SU-DHL-6 (cell line): Measurements from ENCODE around the gene AP2M1.

Source experiments
- H2AFZ ChIP-seq: fragments of 200-600 bp; sonication (generic); 2 replicates; pipeline ENCODE4 v1.6.1; 2014; ENCODE audit warnings: low read depth, mild to moderate bottlenecking, moderate library complexity, mixed read lengths, antibody characterized with exemption, low read length; ENCODE audit not compliant: severe bottlenecking
- H3F3A ChIP-seq: fragments of 200-600 bp; shearing (Covaris generic); 2 replicates; pipeline ENCODE4 v1.6.0; 2016; ENCODE audit warnings: antibody characterized with exemption, mild to moderate bottlenecking; ENCODE audit not compliant: insufficient read depth
- H3K27ac ChIP-seq: fragments of 200-600 bp; sonication (generic); 2 replicates; pipeline ENCODE4 v1.5.1; 2016; ENCODE audit warnings: low read depth, mild to moderate bottlenecking, low read length, moderate library complexity, mixed read lengths
- H3K27me3 ChIP-seq: fragments of 200-600 bp; sonication (generic), shearing (Covaris generic); 2 replicates; pipeline ENCODE4 v1.6.0; 2014; ENCODE audit warnings: mild to moderate bottlenecking, low read length
- H3K36me3 ChIP-seq: fragments of 200-600 bp; sonication (generic); 2 replicates; pipeline ENCODE4 v1.6.1; 2014; ENCODE audit warnings: mild to moderate bottlenecking, low read length, mixed read lengths
- H3K4me2 ChIP-seq: fragments of 300-600, 200-600 bp; shearing (Covaris generic), sonication (generic); 2 replicates; pipeline ENCODE4 v1.6.0; 2014; ENCODE audit warnings: low read length, low read depth, mild to moderate bottlenecking; ENCODE audit not compliant: poor library complexity, severe bottlenecking
- H3K4me3 ChIP-seq: fragments of 200-600 bp; sonication (generic); 2 replicates; pipeline ENCODE4 v1.5.1; 2014; ENCODE audit warnings: antibody characterized with exemption, low read length, mild to moderate bottlenecking, mixed read lengths; ENCODE audit not compliant: insufficient read depth, poor library complexity, severe bottlenecking
- H3K79me2 ChIP-seq: fragments of 200-600 bp; sonication (generic); 2 replicates; pipeline ENCODE4 v1.6.1; 2014; ENCODE audit warnings: mild to moderate bottlenecking, low read length, moderate library complexity; ENCODE audit not compliant: insufficient read depth
- H3K9ac ChIP-seq: fragments of 200-600 bp; sonication (generic); 2 replicates; pipeline ENCODE4 v1.7.0; 2014; ENCODE audit warnings: mild to moderate bottlenecking, low read length
- H3K9me2 ChIP-seq: fragments of 200-600 bp; sonication (generic); replicated peaks from 2 replicates; pipeline ENCODE4 v1.6.1; 2014; ENCODE audit warnings: low read length; ENCODE audit not compliant: insufficient read depth
- H3K9me3 ChIP-seq: fragments of 200-600 bp; sonication (generic); 2 replicates; pipeline ENCODE4 v1.6.1; 2014; ENCODE audit warnings: low read length, mixed read lengths; ENCODE audit not compliant: insufficient read depth
- H4K20me1 ChIP-seq: fragments of 200-600 bp; sonication (generic); 2 replicates; pipeline ENCODE4 v1.6.1; 2014; ENCODE audit warnings: low read depth, mild to moderate bottlenecking, antibody characterized with exemption, low read length, moderate library complexity, mixed read lengths
- CTCF ChIP-seq: fragments of 200-600 bp; sonication (generic); IDR thresholded peaks from one replicate; pipeline ENCODE4 v1.5.1; 2017; ENCODE audit warnings: antibody characterized with exemption, mild to moderate bottlenecking, low read length, moderate library complexity; ENCODE audit not compliant: insufficient read depth, poor library complexity, severe bottlenecking
- EZH2phosphoT487 ChIP-seq: fragments of 200-600 bp; sonication (generic), shearing (Covaris generic); conservative IDR thresholded peaks from 2 replicates; pipeline ENCODE4 v1.6.1; 2018; ENCODE audit warnings: mild to moderate bottlenecking, antibody characterized with exemption, low read length, moderate library complexity, mixed read lengths

The AP2M1 gene

GRCh38 chr3:184165543-184165942, 9.1 kb upstream of the AP2M1 start:
- Histone ChIP-seq H4K20me1 (no peaks in the 10 kb centered on the region), H3K36me3 (no peaks in the 10 kb centered on the region), H3K9me2 (no peaks in the 10 kb centered on the region), H3K27me3 (no peaks in the 10 kb centered on the region), H3K4me2 (no peak overlapping the region), H3K9me3 (no peaks in the 10 kb centered on the region), H3K27ac (no peak overlapping the region), H3K9ac (no peak overlapping the region), H2AFZ (no peak overlapping the region), H3K4me3 (no peak overlapping the region), H3F3A (no peaks in the 10 kb centered on the region), H3K79me2 (peaks cover under 1% of the 10 kb centered on the region; the same call in 1 of the 2 replicates)
- TF ChIP-seq EZH2phosphoT487 (no peak), CTCF (no peak)

GRCh38 chr3:184166671-184167070, 8.0 kb upstream of the AP2M1 start:
- H3K27ac ChIP-seq = no peak overlapping the region
- H4K20me1 ChIP-seq = no peaks in the 10 kb centered on the region
- H3K79me2 ChIP-seq = no peaks in the 10 kb centered on the region
- no peaks in the 10 kb centered on the region for H3K9me2 ChIP-seq
- no peak overlapping the region for H3K9ac ChIP-seq
- no peak overlapping the region for H2AFZ ChIP-seq
- TF ChIP-seq CTCF (no peak), EZH2phosphoT487 (no peak)
- H3F3A ChIP-seq = no peaks in the 10 kb centered on the region
- H3K27me3 ChIP-seq = no peaks in the 10 kb centered on the region
- no peaks in the 10 kb centered on the region for H3K36me3 ChIP-seq
- no peak overlapping the region for H3K4me2 ChIP-seq
- no peaks in the 10 kb centered on the region for H3K9me3 ChIP-seq
- H3K4me3 ChIP-seq = no peak overlapping the region

GRCh38 chr3:184167786-184168185, 6.9 kb upstream of the AP2M1 start:
- no peak overlapping the region for H3K4me2 ChIP-seq
- no peaks in the 10 kb centered on the region for H3K79me2 ChIP-seq
- no peaks in the 10 kb centered on the region for H3K9me2 ChIP-seq
- H3K27me3 ChIP-seq = no peaks in the 10 kb centered on the region
- H3K36me3 ChIP-seq = no peaks in the 10 kb centered on the region
- no peak overlapping the region for H2AFZ ChIP-seq
- no peak overlapping the region for H3K9ac ChIP-seq
- H3K4me3 ChIP-seq = no peak overlapping the region
- H3K9me3 ChIP-seq = no peaks in the 10 kb centered on the region
- no peaks in the 10 kb centered on the region for H4K20me1 ChIP-seq
- no peak for TF ChIP-seq CTCF
- no peak for TF ChIP-seq EZH2phosphoT487
- H3K27ac ChIP-seq = no peak overlapping the region
- H3F3A ChIP-seq = no peaks in the 10 kb centered on the region
